NCI-H526 treated with DMSO at 0.1 percent for 48 hours (cell line): ENCODE data around the gene TNFSF8.

ENCODE experiments used
- DNase-seq: peaks from one replicate; lab custom pipeline; 2025; lab: John Stamatoyannopoulos, UW

The TNFSF8 gene

DNA sequence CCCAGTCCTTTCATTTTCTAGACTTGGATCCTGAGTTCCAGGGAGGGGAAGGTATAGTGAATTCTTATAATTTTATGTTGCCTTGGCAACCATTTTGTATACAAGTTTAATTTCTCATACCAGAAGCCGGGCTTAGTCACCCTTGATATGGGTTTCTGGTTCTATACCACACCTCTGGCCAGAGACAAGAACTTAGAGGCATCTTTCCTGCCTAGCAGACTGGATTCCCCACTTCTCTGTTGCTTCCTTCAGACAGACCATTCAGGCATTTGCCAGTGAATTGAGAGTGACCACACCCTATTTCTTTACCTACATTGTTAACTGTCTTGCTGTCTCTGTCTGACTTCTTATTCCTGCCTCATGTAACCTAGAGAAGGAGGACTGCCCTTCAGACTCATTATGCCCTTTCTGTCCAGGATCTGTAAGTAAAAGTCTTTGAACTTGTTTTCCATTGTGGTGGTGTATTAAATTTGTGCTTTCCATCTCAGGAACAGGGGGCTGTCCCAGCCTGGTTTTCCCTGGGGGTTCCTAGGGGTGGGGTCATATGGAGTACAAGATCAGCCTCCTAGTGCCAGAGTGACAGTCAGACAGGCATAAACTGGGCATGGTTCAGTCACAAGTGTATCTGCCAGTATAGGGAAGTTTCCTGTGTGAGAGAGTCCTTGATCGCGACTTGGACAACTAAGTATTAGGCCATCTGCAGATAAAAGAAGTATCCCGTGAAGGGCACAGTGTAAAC lies 27.4 kb downstream of the TNFSF8 start:
- no peak for DNase-seq

DNA sequence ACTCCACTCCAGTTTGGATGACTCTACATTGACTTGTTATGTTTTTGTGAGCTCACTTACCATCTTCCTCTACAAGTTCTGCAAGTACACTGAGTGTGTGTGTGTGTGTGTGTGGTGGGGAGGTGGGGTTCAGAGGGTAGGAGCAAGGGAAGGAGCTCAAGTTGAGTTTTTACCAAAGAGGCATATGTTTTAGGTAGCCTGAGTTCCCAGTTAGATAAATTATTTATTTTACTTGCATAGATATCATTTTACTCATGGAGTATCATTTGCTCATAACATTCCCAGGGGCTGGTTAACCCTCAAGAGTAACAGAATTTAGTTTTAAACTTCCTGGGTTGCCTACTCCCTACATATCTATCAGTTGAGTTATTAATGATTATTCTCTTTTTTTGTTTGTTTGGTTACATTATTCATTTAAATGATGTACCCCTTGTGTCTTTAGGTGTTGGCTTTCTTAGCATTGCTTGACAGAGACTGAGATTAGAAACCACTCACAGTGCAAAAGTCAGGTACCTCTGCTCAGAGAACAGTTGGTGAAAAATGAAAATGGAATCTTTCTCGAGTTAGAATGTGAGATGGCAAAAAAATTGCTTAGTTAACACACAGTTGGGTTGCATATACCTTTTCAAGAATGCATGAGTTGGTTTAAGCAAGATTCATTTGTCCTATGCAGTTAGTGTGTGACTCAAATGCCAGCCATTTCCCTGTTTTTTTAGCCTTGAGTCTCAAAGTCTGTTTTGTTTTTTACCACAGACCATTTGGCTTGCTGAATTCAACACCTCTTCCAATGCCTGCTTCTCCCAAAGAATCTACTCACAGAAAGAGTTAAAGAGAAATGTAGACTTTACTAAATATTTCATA lies 29.2 kb downstream of the TNFSF8 start:
- DNase-seq: no peak

DNA sequence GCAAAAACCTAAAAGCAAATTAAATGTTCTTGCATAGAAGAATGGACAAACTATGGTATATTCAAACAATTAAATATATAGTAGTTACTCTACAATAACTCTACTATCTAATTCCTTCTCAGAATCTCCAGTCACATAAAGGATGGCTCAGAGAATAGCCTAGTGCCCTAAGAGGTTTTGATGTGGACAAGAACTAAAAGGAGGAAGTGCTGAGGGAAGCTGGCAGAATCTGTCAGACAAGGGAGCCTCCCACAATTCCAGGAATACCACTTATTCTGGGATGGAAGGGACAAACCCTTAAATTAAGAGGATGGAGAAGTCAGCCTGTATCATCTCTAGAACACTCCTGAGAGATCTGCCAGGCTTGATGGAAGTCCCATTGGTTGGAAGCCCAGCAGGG lies 30.4 kb downstream of the TNFSF8 start:
- no peak for DNase-seq

DNA sequence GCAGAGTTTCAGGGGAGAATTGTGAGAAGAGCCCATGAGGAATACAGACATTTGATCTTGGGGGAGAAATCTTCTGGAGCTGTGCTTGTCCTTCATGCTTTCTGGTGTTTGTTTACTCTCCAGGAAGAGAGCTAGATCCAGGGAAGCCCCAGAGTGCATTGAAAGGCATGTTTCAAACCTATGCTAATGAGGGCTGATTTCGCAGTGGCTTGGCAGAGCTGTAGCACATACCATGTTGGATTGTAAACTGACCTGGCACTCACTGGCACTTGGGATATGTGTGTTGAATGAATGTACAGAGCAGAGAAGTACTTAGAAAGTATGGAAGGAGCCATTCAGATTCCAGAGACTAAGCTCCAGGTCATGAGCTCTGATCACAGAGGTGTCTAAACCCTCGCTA lies 30.9 kb downstream of the TNFSF8 start:
- DNase-seq: no peak

DNA sequence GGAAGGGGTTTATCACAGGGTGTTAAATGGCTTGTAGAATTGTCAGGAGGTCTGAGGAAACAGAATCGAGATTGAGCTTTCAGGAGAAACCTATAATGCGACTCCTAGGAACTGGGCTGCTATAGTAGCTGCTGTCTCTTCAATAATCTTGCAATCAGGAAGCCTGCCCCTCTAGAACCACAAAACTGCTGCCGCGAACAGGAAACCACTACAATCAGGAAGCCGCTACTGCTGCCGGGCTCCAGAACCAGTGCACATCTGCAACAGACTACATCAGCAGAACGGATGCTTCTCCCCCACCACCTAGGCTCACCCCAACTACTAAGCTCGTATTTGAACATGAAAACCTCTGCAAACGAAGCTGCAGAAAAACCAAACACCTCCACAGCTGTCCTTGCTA lies 31.6 kb downstream of the TNFSF8 start:
- no peak for DNase-seq

DNA sequence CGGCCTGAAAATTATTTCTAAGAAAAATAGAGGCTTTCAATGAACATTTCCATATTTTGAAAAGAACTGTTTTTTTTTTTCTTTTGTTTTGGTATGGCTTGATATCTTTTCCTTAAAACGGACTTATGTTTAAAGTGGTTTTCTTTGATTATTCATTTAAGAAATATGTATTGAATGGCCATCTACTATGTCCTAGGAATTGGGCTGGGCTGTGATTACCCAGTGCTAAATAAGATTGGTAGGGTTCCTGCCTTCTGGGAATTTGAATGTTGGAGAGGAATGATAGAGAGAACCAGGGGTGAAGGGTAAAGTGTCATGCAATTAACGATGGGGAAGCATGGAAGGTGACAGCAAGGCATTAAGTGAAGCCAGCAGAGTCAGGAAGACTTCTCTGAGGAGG lies 33.2 kb downstream of the TNFSF8 start:
- DNase-seq: no peak

- no peak for DNase-seq
These were observed 34.0 kb downstream of the TNFSF8 start for GRCh38 chr9:114896344-114896743.

DNA sequence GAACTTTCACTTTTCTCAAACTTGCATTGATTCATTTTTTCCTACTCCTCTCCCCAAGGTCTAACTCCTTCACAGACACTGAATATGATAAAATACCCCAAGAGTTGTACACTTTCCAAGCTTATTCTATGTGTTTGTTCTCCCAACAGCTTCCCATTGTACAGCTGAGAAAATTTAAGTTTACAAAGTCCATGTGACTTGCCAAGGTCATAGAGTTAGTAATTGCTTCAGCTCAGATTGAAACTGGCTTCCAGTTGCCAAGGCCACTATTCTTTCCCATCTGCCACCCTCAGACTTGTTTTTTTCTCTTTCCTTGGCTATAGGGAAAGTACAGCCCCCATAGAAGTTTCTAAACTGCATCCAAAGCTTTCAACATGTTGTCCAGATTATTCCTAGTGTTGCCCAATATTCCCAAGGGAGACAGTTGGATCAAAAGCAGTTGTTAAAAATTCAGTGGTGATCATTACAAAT lies 34.8 kb downstream of the TNFSF8 start:
- no peak for DNase-seq

- no peak for DNase-seq
These were observed 35.6 kb downstream of the TNFSF8 start for GRCh38 chr9:114894609-114895433.

GRCh38 chr9:114894206-114894605 lies 36.2 kb downstream of the TNFSF8 start:
- no peak for DNase-seq

DNA sequence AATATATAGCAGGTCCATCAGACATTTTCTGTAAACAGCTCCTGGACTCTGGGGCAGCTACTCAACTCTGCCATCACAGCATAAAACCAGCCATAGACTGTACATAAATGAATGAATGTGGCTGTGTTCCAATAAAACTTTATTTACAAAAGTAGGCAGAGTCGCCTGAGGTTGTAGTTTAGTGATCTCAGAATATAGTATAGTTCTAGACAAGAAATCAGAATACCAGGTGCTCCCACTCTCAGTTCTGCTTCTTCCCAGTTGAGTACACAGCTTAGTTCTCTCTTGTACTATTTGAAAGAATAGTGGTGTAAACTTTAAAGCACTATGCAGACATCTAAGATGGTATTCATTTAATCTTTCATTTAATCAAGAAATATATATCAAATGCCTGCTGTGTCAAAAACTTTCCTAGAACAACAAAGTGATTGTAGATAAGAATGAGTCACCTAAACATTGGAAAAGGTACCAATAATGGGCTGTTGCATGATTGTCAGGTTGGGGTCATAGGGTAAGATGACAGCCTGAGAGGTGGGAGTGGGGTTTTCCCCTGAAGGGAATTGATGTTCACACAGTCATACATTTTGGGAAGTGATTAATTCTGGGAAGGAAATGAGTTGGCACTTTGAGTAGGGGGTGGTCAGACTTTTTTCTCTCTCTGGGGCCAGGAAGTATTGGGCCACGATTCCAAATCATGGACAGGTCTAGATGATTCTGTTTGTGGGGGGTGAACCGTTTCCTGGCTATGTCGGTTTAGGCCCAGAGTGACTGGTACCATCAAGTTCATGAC lies 37.0 kb downstream of the TNFSF8 start:
- no peak for DNase-seq

DNA sequence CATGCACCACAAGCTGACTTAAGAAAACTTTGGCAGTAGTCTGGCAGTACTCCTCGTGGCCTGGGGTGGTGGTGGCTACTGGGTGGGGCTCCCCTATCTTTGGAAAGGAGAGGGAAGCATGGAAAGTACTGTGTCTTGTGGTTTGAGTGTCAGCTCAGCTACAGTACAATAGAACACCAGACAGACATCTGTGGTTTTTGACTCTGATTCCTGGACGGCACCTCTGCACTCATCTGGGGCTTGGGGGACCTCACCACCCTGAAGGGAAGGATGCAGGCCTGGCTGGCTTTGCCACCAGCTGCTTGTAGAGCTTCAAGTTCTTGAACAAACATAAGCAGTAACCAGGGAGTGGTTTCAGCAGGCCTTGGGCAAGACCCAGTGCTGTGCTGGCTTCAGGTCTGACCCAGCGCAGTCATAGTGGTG lies 40.6 kb downstream of the TNFSF8 start:
- DNase-seq: no peak

GRCh38 chr9:114888607-114889006 lies 41.8 kb downstream of the TNFSF8 start:
- no peak for DNase-seq

- no peak for DNase-seq
These were observed 42.4 kb downstream of the TNFSF8 start for GRCh38 chr9:114887963-114888362.

GRCh38 chr9:114884787-114885452 lies 45.5 kb downstream of the TNFSF8 start:
- no peak for DNase-seq

DNA sequence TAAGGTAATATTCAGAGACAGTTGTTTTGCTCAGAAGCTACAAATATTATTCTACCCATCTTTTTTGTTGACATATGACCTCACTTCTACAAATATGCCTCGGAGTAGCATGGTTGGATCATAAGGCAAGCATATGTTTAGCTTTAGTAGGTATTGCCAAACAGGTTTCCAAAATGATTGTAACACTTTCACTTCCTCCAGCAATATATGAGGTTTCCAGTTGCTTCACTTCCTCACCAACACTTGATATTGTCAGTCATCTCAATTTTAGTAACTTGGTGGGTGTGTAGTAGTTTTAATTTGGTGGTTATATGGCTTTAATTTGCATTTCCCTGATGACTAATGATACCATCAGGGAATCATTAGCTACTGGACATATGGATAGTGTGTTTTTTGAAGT lies 46.7 kb downstream of the TNFSF8 start:
- no peak for DNase-seq

- DNase-seq: no peak
These were observed 50.1 kb downstream of the TNFSF8 start for GRCh38 chr9:114880291-114880745.

GRCh38 chr9:114878879-114879564 lies 51.4 kb downstream of the TNFSF8 start:
- no peak for DNase-seq

- DNase-seq: peak; percentile 38
These were observed 60.5 kb downstream of the TNFSF8 start for GRCh38 chr9:114869845-114870244.

- DNase-seq: no peak
These were observed 61.0 kb downstream of the TNFSF8 start for GRCh38 chr9:114869378-114869777.
